EL (cell line): ENCODE measurements around the gene HAUS8.

Experiments used
- DNase-seq: peaks from one replicate; pipeline ENCODE4 v3.0.0-alpha.2; 2016

Gene HAUS8

DNA sequence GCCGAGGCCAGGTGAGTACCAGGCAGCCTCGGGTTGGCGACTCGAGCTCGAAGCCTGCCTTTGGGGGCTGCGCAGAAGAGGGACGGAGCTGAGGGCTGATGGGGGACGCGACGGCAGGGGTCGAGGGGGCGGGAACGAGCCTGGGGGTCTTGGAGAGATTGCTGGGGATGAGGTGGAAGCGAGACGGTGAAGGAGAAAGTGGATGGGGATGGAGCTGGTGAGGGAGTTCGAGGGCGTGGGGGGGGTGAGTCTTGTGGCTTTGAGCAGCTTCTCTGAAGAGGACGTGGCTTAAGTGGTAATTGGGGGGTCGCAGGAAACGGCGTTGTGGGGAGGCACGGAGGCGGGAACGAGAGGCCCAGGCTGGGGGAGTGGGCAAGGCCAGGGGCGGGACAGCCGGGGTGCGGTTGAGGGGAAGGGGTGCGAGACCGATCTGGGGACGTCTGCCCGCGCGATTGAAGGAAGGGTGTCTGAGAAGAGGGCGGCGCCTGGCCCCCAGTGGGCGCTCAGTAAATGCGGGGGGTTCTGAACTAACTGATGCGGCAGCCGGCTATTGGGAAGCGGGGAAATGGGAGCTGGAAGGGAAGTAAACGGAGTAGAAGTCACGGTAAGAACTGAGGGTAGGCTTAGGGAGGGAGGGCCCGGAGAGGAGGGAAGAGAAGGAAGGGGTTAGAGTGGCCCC lies 751 bp upstream of the HAUS8 start:
- peak; percentile 46 for DNase-seq

DNA sequence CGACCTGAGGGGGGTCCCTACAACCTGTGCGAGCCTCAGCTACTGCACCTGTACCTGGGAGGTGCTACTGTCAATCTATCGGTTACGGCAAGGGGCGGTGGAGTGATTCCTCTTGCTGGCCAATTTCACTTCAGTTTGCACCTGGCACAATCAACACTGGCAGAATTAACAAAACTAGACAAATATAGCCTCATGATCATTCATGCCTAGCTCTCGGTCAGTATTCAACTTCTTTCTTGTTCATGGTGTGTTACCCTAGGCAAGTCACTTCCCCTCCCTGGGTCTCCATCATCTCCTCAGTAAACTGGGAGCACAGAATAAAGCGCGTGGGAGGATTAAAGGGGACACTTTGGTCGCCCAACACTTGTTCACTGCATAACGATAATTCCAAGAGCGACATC lies 618 bp downstream of the HAUS8 start:
- DNase-seq, result no peak

DNA sequence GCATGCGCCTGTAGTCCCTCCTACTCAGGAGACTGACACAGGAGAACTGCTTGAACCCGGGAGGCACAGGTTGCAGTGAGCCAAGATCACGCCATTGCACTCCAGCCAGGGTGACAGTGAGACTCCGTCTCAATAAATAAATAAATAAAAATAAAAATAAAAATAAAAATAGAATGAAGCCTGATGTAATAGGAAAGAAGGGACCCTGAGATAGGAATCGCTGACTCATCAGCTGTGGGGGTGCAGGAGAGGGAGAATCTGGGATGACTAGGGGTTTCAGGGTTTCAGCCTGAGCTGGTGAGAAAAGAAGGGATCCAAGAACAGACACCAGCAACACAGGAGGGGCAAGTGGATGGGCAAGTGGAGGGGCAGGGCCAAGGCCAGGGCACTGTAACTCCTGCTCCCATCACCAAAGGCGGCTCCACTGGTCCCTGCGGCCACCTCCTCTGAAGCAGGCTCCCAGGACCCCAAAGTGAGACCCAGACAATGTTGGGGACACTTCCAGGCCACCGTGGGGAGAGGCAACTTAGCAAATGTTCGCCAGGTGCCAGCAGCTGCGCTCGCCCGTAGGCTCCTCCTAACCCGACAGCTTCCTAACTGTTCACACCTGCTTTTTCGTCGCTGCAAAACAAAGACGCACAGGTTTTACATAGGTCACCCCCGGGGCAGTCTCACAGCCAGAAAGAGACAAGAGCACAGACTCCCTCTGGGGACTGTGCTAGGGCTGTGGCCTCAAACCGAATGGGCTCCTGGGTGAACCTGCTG lies 1.2 kb downstream of the HAUS8 start:
- peak; percentile 38 for DNase-seq

DNA sequence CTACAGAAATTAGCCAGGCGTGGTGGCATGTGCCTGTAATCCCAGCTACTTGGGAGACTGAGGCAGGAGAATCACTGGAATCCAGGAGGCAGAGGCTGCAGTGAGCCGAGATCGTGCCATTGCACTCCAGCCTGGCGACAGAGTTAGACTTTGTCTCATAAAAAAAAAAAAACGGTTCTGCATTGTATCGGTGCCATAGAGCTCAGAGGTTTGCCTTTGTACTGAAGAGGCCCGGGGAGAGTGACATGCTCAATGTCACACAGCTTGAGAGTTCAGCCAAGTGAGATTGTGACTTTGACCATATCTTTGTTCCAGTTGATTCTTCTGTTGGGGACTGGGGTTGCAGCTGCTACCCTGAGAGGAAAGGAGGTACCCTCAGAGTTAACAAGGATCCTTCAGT lies 4.3 kb downstream of the HAUS8 start:
- no peak for DNase-seq

DNA sequence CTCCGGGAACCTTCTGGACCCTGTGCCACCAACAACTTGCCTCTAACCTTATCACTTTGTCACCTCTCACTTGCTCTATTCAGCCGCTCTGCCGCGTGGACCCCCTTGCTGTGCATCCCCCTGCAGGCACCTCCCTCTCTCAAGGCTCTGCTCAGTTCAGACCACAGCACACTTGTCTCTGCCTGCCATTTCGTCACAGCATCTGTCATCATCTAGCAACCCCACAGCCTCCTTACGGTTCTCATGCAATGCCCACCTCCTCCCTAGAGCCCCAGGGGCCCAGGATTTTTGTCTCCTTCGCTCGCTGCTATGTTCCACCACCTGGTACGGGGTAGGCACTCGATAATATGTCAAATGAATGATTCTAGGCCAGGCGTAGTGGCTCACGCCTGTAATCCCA lies 4.8 kb downstream of the HAUS8 start:
- no peak for DNase-seq

DNA sequence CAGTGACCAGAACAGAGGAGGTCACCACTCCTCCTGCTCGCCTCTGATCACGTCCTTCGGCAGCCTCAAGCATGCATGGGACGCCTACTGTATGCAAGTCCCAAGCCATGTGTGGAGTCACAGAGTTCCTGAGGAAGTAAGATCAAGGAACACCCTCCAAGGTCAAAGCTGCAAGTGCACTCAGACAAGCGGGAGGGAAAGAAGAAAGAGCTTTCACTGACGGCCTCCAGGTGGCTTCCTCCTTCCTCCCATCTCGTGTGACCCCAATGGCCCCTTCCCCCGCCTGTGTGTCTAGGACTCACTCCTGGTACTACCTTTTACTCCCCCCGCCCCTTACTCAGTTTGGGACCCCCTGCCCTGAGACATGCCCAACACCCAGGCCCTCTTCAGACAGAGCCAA lies 6.1 kb downstream of the HAUS8 start:
- no peak for DNase-seq

DNA sequence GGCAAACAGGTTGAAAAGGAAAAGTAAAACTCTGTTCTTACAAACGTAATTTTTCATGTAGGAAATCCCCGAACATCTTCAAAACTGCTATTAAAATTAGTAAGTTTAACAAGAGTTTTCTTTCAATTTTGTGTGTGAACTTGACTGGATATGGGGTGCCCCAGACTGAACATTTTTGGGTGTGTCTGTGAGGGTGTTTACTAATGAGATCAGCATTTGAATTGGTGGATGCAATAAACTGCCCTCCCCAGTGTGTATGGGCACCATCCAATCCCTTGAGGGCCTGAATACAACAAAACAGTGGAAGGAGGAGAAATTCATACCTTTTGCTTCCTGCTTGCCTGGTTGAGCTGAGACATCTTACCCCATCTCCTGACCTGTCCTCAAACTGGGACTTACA lies 11.8 kb downstream of the HAUS8 start:
- DNase-seq, result no peak

DNA sequence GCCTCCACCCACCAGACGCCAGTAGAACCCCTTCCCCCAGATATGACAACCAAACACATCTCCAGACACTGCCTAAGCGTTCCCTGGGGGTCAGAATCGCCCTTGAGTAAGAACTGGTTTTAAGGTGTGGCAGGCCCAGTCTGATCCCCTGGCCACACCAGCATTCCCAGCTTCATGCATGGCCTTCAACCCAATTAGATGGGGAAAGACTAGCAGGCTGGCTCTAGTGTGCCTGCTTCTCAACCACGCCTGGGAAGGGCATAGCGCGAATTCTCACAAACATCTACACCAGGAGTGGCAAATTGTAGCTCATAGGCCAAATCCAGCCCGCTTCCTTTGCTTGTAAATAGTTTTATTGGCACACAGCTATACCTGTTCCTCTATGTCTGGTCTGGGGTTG lies 13.6 kb downstream of the HAUS8 start:
- no peak for DNase-seq

DNA sequence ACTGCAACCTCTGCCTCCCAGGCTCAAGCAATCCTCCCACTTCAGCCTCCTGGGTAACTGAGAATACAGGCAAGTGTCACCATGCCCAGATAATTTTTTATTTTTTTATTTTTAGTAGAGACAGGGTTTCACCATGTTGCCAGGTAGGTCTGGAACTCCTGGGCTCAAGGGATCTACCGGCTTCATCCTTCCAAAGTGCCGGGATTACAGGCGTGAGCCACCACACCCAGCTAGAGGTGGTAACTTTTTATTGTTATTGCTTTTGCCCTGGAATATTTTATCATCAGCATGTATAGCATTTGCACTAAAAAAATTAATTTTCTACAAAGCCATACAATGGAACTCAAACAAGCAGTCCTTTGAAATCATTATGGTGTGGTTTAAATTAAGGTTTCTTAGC lies 14.0 kb downstream of the HAUS8 start:
- DNase-seq, result no peak

DNA sequence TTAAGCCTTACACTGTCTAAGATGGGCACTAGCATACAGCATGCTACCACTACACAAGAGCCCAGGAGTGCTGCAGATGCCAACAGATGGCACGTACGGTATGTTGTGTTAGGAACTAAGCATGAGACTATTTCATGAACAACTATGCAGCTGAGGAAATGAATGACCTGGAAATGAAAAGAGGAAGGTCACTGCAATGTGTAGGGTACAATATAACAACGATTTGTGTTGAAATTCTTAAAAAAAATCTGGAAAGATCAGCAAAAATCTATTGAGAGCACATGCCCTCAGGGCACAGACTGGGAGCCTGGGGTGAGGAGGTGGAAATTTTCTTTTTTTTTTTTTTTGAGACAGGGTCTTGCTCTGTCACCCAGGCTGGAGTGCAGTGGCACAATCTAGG lies 14.4 kb downstream of the HAUS8 start:
- no peak for DNase-seq

DNA sequence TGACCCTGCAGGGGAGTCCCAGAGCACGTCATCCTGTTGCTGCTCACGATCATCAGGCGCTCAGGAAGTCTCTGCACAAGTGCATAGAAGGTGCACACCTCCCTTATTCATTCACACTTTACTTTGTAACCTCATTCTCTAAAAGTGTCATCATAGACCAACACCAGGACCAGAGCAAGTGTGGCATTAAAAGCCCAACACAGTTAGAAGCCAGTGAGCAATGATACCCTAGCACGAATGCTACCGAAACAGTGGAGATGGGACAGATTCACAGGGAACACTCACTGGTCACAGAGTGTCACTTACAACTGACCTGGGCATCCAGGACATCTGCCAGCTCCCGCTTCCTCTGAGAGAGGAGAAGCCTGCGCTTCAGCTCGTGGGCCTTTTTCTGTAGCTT lies 17.0 kb downstream of the HAUS8 start:
- DNase-seq, result no peak

DNA sequence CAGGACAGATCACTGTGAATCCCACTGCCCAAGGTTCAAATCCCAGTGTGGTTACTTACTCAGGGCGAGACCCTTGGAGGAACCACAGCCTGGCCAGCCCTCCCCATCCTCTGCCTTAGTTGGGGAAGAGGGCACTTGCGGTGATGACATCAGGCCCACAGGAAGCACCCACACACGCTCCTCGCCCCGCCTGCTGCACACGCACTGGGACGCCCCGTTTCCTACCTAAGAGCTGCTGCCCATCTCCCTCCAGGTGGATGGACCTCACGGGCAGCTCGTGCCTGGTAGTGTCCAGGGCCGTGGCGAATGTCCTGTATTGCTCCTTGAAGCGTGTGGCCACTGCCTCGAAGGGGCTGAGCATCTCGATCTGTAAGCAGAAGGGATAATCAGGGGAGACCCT lies 19.6 kb downstream of the HAUS8 start:
- no peak for DNase-seq

DNA sequence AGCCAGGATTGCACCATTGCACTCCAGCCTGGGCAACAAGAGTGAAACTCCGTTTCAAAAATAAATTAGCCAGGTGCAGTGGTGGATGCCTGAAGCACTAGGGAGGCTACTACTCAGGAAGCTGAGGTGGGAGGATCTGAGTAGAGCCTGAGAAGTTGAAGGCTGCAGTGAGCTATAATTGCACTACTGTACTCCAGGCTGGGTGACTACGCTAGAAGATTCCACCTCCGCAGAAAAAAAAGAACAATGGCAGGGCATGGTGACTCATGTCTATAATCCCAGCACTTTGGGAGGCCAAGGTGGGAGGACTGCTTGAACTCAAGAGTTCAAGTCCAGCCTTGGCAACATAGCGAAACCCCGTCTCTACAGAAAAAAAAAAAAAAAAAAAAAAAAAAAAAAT lies 20.5 kb downstream of the HAUS8 start:
- no peak for DNase-seq

DNA sequence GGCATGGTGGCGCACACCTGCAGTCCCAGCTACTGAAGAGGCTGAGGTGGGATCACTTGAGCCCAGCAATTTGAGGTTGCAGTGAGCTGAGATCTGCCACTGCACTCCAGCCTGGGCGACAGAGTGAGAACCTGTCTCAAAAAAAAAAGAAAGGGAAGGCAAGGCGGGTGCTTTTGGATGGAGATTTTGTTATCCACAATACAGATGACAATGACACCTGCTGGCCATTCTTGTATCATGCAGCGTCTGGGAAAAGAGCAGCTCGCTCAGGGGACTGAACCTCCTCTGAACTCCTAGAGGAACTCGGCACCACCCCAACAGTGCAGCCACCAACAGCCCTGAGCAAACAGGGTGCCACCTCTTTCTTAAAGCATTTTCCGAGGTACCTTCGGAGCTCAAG lies 22.8 kb downstream of the HAUS8 start:
- peak; percentile 22 for DNase-seq

DNA sequence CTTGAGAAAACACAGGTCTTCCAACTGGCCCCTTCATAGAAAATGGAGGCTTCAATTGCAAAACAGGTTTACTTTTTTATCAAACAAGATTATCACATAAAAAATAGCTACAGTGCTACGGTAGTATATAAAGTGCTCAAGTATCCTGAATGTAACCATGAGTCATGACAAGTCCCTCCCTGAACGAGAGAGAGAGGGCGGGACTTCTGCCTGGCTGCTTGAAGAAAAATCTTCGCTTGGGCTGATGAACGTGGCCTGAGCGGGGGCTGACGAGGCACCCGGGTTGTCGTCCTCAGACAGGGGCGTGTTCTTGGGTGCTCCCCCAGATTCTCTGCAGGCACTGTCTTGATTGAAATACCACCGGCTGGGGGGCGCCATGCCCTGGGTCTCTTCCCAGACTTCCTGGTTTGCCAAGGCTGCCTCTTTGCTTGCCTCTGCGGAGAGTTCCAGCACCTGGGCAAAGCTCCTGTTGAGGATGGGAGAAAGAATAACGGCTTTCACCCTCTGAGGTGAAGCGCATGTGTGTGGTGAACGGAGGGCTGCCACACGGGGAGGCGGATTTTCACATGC lies 25.5 kb downstream of the HAUS8 start:
- peak; percentile 21 for DNase-seq

DNA sequence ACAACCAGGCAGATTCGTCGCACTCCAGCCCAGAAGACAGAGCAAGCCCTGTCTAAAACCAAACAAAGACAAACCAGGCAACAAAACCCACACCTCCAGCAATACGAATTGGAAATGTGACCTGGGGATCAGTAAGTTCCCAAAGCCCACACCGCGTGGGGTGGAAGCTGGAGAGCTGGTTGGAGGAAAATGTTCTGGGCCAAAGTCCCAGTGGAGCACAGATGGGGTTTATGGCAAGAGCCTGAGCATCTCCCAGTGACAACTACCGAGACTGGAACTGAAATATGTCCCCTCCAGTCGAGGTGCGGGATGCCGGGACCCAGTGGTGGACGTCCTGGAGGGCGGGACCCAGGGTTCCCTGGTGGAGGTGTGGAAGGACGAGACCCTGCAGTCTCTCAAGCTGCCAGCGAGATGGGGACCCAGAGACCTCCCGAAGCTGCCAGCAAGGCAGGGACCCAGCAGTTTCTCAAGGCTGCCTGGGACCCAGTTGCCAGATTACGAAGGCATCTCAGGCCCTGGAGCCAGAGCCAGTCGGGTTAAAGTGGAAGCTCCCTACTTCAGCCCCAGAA lies 26.3 kb downstream of the HAUS8 start:
- no peak for DNase-seq

DNA sequence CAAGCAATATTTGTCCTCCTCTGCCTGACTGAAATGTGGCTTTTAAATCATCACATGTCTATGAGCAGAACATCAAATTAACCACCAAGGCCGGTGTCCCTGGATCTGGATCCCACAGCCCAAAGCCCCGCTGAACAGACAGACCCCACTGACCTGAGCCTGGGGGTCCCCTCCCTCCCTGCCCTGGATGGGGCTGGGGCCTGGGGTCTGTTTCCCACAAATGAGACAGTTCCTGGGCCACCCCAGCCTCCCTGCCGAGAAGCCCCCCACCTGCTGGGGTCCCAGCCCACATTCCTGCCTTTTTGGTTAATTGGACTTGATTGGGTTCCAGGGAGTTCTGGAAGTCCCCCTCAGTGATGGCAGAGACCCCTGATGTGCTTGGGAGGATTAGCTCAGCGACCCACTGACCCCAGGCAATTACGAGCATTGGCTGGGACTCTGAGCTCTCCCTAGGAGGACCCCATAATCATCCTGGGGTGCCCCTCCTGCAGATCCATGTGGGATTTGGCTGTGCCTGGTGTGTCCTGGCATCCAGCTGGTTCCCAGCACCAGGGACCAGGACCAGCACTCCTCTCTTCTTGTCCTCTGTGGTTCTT lies 29.2 kb downstream of the HAUS8 start:
- no peak for DNase-seq

DNA sequence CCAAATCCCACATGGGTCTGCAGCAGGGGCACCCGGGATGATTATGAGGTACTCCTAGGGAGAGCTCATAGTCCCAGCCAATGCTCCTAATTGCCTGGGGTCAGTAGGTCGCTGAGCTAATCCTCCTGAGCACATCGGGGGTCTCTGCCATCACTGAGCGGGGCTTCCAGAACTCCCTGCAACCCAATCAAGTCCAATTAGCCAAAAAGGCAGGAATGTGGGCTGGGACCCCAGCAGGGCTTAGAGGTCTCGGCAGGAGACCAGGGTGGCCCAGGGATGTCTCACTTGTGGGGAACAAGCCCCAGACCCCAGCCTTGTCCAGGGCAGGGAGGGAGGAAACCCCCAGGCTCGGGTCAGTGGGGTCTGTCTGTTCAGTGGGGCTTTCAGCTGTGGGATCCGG lies 31.5 kb downstream of the HAUS8 start:
- no peak for DNase-seq

DNA sequence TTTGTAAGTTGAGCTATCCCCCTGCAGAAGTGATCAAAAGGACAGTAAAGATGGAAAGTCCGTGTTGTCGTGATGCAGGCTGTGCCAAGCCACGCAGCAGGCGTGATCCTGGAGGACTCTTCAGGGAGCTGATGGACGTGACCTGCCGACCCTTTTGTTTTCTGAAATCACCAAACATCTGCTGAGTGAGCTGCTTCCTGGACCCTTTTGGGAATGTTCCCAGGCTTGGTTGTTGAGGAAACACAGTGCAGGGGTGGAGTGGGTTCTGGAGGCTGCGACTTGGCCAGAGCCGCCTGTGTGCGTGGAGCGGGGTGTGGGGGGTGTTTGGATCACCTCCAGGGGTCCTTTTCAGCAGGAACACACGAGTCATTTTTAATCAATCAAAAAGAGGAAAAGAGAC lies 33.3 kb downstream of the HAUS8 start:
- peak; percentile 11 for DNase-seq

DNA sequence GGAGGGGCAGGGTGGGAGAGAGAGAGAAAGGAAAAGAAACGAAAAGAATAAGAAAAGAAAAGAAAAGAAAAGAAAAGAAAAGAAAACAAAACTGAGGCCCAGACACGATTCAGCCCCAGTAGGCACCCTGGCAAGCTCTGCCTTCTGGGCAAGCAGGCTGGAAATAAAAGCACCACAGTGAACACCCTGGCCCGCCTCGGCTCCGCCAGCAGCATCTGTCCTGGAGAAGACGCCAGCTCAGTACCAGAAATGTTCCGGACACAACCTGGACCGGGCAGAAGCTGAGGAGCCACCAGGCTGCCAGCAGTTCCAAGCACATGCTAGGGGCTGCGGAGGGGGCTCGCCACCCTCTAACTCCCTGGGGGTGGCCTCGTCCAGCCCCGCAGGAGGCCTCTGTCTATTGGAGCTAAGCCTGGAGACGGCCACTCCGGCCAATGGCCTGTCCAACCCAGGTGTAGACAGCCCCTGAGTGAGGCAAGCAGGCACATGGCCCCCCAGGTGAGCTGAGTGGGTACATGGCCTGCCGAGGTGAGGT lies 37.2 kb downstream of the HAUS8 start:
- DNase-seq, result no peak

DNA sequence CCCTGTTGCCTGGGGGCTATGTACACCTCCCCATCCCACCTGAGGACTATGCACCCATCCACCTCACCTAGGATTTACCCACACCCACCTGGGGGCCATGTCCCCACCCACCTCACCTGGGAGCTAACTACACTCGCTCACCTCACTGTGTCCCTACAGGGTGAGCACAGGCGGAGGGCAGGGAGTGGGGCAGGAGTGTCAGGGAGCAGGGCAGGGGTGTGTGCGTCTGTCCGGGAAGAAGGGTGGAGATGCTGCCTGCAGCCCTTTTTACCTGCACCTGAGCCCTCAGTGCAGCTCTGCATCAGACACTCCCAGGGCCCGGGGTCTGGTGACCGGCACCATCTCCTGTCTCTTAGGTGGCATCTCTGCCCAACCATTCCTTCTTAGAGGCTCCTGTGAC lies 38.1 kb downstream of the HAUS8 start:
- no peak for DNase-seq

DNA sequence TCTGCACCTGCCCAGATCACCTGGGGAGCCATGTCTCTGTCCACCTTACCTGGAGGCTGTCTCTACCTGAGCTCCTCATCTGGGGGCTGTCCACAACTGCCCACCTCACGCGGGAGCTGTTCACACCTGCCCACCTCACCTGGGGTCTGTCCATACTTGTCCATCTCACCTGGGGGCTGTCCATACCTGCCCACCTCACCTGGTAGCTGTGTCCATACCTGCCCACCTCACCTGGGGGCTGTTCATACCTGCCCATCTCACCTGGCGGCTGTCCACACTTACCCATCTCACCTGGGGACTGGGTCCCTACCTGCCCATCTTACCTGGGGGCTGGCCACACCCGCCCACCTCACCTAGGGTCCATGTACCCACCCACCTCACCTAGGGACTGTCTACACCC lies 38.6 kb downstream of the HAUS8 start:
- no peak for DNase-seq

DNA sequence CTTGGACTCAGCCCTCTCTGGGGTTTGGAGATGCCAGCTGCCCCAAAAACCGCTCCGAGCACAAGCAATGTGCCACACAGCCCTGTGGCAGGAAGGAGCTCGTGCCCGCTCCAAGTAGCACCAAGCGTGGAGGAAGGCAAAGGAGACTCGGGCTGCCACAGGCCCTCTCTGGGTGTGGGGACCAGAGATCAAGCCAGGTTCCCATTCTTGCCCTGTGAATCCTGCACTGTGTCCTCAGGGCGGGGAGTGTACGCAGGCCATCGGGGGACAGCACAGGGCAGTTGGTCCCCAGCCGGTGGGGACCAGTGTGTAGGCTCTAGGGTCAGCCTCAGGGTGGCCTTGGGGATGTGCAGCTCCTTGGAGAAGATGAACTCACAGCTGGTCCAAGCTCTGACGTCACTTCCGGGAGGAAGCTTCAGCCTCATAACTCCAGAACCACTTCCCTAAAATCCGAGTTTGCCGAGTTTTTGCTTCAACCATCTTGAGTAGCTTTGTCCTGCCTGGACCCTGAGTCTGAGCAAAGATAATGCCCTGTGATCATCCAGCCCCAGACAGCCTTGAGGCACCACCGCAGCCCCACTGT lies 39.3 kb downstream of the HAUS8 start:
- peak; percentile 8 for DNase-seq
